NT2/D1 (cell line): ENCODE results near the gene CDH4.

Experiments used
- SUZ12 ChIP-seq: IDR thresholded peaks from 2 replicates; pipeline ENCODE4 v1.6.1; 2011; ENCODE audit not compliant: insufficient read length, insufficient read depth; ENCODE audit errors: extremely low read depth
- ZNF274 ChIP-seq: IDR thresholded peaks from 2 replicates; pipeline ENCODE4 v1.6.1; 2011; ENCODE audit warnings: mild to moderate bottlenecking, low read depth, low read length

- no peak for TF ChIP-seq SUZ12
- no peak for TF ChIP-seq ZNF274
Measured at GRCh38 chr20:61646453-61646852, 394.4 kb downstream of the CDH4 start.
